Measurements from ENCODE around the gene TCF4. TPM values are rescaled to one million over a fixed set of nuclear protein-coding genes. Genes with fewer than 3 reads are reported as not detected.

TCF4 gene
- total and polyA plus RNA-seq, 2 experiments from 2014 or later, result 77.7 to 89.2 TPM

GRCh38 chr18:55489034-55489986 lies 98.7 kb downstream of the TCF4 start (continued):
- TF ChIP-seq, protein P1, sequence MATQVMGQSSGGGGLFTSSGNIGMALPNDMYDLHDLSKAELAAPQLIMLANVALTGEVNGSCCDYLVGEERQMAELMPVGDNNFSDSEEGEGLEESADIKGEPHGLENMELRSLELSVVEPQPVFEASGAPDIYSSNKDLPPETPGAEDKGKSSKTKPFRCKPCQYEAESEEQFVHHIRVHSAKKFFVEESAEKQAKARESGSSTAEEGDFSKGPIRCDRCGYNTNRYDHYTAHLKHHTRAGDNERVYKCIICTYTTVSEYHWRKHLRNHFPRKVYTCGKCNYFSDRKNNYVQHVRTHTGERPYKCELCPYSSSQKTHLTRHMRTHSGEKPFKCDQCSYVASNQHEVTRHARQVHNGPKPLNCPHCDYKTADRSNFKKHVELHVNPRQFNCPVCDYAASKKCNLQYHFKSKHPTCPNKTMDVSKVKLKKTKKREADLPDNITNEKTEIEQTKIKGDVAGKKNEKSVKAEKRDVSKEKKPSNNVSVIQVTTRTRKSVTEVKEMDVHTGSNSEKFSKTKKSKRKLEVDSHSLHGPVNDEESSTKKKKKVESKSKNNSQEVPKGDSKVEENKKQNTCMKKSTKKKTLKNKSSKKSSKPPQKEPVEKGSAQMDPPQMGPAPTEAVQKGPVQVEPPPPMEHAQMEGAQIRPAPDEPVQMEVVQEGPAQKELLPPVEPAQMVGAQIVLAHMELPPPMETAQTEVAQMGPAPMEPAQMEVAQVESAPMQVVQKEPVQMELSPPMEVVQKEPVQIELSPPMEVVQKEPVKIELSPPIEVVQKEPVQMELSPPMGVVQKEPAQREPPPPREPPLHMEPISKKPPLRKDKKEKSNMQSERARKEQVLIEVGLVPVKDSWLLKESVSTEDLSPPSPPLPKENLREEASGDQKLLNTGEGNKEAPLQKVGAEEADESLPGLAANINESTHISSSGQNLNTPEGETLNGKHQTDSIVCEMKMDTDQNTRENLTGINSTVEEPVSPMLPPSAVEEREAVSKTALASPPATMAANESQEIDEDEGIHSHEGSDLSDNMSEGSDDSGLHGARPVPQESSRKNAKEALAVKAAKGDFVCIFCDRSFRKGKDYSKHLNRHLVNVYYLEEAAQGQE (IDR thresholded peaks at IDR 0.05; ENCODE audit: unreplicated experiment), result no peak
- TF ChIP-seq, protein P2, sequence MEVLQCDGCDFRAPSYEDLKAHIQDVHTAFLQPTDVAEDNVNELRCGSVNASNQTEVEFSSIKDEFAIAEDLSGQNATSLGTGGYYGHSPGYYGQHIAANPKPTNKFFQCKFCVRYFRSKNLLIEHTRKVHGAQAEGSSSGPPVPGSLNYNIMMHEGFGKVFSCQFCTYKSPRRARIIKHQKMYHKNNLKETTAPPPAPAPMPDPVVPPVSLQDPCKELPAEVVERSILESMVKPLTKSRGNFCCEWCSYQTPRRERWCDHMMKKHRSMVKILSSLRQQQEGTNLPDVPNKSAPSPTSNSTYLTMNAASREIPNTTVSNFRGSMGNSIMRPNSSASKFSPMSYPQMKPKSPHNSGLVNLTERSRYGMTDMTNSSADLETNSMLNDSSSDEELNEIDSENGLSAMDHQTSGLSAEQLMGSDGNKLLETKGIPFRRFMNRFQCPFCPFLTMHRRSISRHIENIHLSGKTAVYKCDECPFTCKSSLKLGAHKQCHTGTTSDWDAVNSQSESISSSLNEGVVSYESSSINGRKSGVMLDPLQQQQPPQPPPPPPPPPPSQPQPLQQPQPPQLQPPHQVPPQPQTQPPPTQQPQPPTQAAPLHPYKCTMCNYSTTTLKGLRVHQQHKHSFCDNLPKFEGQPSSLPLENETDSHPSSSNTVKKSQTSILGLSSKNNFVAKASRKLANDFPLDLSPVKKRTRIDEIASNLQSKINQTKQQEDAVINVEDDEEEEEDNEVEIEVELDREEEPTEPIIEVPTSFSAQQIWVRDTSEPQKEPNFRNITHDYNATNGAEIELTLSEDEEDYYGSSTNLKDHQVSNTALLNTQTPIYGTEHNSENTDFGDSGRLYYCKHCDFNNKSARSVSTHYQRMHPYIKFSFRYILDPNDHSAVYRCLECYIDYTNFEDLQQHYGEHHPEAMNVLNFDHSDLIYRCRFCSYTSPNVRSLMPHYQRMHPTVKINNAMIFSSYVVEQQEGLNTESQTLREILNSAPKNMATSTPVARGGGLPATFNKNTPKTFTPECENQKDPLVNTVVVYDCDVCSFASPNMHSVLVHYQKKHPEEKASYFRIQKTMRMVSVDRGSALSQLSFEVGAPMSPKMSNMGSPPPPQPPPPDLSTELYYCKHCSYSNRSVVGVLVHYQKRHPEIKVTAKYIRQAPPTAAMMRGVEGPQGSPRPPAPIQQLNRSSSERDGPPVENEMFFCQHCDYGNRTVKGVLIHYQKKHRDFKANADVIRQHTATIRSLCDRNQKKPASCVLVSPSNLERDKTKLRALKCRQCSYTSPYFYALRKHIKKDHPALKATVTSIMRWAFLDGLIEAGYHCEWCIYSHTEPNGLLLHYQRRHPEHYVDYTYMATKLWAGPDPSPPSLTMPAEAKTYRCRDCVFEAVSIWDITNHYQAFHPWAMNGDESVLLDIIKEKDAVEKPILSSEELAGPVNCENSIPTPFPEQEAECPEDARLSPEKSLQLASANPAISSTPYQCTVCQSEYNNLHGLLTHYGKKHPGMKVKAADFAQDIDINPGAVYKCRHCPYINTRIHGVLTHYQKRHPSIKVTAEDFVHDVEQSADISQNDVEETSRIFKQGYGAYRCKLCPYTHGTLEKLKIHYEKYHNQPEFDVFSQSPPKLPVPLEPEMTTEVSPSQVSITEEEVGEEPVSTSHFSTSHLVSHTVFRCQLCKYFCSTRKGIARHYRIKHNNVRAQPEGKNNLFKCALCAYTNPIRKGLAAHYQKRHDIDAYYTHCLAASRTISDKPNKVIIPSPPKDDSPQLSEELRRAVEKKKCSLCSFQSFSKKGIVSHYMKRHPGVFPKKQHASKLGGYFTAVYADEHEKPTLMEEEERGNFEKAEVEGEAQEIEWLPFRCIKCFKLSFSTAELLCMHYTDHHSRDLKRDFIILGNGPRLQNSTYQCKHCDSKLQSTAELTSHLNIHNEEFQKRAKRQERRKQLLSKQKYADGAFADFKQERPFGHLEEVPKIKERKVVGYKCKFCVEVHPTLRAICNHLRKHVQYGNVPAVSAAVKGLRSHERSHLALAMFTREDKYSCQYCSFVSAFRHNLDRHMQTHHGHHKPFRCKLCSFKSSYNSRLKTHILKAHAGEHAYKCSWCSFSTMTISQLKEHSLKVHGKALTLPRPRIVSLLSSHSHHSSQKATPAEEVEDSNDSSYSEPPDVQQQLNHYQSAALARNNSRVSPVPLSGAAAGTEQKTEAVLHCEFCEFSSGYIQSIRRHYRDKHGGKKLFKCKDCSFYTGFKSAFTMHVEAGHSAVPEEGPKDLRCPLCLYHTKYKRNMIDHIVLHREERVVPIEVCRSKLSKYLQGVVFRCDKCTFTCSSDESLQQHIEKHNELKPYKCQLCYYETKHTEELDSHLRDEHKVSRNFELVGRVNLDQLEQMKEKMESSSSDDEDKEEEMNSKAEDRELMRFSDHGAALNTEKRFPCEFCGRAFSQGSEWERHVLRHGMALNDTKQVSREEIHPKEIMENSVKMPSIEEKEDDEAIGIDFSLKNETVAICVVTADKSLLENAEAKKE (CRISPR knock-in tag; IDR thresholded peaks at IDR 0.05), result no peak
- TF ChIP-seq JUNB (IDR thresholded peaks at IDR 0.05; ENCODE audit: unreplicated experiment) (no peak), ZNF114 (CRISPR knock-in tag; IDR thresholded peaks at IDR 0.05) (no peak)

Data from GM23338 (cell line).